ENCODE results near the gene ENTPD2.
A peak's percentile ranks its signal among the peaks of the same experiment; 100 is the strongest.
"Not testable (repeated sequence)": the region's sequence is repeated elsewhere in the genome, so short reads cannot be mapped to it uniquely, and the experiment has no call there.

Gene ENTPD2

GRCh38 chr9:137007108-137007815 is 46.6 kb downstream of the ENTPD2 start:
- no peak for TF ChIP-seq CTCF (IDR thresholded peaks at IDR 0.05; ENCODE audit: low read depth, low read length, missing control alignments)
- H3K4me3 ChIP-seq (ENCODE audit: low read depth, low read length), result no peak overlapping the region
- no peak for DNase-seq (ENCODE audit: low read depth)

GRCh38 chr9:137006116-137007003 is 47.5 kb downstream of the ENTPD2 start:
- H3K4me3 ChIP-seq (ENCODE audit: low read depth, low read length), result no peak overlapping the region
- no peak for TF ChIP-seq CTCF (IDR thresholded peaks at IDR 0.05; ENCODE audit: low read depth, low read length, missing control alignments)
- DNase-seq (ENCODE audit: low read depth), result no peak

GRCh38 chr9:137004285-137004684 is 49.6 kb downstream of the ENTPD2 start:
- not testable (repeated sequence) for DNase-seq (ENCODE audit: low read depth); H3K4me3 ChIP-seq (ENCODE audit: low read depth, low read length)
- peak; percentile 28 for TF ChIP-seq CTCF (IDR thresholded peaks at IDR 0.05; ENCODE audit: low read depth, low read length, missing control alignments)

GRCh38 chr9:137002646-137003041 is 51.2 kb downstream of the ENTPD2 start:
- no peak for DNase-seq (ENCODE audit: low read depth)
- TF ChIP-seq CTCF (IDR thresholded peaks at IDR 0.05; ENCODE audit: low read depth, low read length, missing control alignments), result no peak
- no peak overlapping the region for H3K4me3 ChIP-seq (ENCODE audit: low read depth, low read length)

- TF ChIP-seq CTCF (IDR thresholded peaks at IDR 0.05; ENCODE audit: low read depth, low read length, missing control alignments), result no peak
- no peak for DNase-seq (ENCODE audit: low read depth)
- H3K4me3 ChIP-seq (ENCODE audit: low read depth, low read length), result no peak overlapping the region
These were observed 51.8 kb downstream of the ENTPD2 start for GRCh38 chr9:137001857-137002645.

- no peak for TF ChIP-seq CTCF (IDR thresholded peaks at IDR 0.05; ENCODE audit: low read depth, low read length, missing control alignments)
- H3K4me3 ChIP-seq (ENCODE audit: low read depth, low read length), result no peak overlapping the region
- DNase-seq (ENCODE audit: low read depth), result peak; percentile 75
These were observed 53.5 kb downstream of the ENTPD2 start for GRCh38 chr9:137000177-137000930.

Measured in GM12864 (cell line).